ENCODE data around the gene LSMEM2.
"Not testable (repeated sequence)": the region's sequence is repeated elsewhere in the genome, so short reads cannot be mapped to it uniquely, and the experiment has no call there.

The LSMEM2 gene

DNA sequence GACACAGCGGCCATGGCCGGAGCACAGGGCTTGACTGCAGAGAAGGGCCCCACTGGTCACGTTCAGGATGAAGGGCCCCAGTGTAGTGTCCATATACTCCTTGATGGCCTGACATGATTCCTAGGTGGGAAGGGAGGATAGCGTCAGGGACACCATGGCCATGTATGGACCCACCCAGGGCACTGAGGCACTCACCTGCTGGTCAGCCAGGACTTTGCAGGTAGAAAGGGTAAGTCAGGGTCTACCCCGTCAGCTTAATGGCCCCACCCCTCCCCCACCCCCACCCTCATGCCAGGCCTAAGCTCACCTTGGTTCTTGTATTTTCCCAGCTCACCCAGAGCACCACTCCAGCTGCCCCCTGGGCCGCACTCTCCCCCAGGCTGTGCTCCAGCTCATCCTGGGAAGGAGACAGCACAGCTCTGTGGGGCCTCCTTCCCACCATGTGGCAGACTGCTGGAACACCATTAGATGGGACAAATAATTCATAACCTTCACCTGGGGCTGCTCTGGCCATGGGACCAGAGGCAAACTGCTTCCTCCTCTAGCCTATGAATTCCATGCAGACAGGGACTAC, 21.9 kb downstream of the LSMEM2 start:
- DNase-seq: no peak

DNA sequence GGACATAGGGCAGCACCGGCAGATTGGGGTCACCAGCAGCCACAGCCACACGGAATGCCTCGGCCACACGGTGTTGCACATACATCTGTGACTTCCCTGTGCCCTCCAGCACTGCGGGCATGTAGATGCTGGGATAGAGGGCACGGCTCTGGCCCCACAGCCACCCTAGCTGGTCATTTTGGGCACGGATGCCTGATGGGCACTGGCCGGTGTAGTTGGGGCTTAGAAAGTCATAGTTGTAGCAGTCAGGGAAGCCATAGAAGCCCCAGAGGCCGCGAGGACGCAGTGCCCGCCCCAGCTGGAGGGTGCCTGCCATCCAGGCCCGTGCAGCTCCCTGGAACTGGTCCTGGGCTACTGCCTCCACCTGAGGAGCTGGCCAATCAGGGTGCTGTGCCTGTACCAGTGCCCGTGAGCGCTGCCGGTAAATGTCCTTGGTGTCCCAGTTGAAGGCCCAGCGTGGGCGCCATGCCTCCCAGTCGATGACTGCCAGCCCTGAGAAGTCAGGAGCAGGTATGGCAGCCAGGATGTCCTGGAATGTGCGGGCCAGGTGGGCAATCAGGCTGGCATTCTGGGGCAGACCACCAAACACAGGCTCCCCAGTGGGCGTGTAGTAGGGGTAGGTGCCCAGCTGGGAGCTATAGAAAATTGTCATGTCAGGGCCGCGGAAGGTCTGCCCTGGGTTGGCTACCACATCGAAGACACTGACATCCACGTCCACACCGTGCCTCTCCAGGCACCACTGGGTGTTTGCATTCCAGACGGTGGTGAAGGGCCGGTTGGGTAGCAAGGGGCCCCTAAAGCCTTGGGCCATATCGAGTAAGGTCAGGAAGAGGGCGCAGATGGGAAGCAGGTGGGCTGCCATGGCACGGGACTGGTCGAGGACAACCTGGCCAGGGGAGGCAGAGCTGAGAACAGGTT, 23.5 kb downstream of the LSMEM2 start:
- no peak for DNase-seq

DNA sequence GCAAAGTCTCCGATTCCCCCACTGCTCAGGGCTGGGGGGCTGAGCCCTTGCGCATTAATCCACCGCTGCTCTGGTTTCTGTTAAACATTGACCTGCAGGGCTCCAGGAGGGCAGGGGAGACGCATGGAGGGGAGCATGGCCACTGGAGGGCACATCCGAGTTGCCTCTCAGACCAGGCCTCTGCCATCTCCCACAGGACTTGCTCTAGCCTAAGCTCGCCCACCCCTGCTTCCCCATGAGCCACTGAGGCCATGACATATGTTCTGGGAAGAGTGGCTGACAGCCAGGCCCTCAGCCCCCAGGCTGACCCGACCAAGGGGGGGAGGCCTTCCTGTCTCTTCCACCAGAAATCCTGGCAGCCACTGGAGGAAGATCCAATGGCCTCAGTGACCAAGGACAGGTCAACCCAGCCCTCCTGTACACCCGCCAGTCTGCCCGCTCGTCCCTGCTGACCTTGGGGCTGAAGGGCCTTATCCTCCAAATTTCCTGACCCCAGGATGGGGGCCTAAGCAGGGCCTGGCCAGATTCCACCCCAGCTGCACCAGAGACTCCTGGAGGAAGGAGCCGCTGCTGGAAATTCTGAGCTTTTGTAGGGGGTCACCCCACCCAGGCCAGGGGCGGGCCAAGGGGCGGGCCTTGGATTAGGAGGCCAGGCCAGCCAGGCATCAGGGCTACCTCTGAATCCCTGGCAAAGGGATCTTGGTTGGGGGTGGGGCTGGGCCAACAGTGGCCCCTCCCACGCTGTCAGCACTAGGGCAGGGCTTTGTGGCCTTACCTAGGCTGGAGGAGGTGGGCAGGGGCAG, 24.3 kb downstream of the LSMEM2 start, which contains the start of gene HYAL1:
TSS of gene HYAL1 (minus strand) at position 562 of the 803 bp plus-strand sequence. CDS start 618 bp downstream, outside the sequence.
- no peak for DNase-seq

DNA sequence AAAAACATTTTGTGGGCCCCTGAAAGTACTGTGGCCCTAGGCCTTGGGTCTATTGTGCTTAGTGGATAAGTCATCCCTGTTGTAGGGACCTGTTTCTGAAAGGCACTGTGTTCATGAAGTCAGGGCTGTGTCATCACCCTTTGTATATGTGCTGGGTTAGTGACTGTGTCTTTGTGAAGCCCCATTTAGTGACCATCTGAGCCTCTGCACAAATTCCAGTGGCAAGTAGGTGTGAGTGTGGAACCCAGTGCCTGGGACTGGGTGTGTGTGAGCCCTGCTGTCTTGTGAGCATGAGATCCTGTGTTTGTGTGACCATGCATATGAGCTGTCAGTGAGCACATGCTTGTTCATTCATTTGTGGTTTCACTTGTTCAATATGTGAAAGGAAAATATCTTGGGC, 25.7 kb downstream of the LSMEM2 start:
- no peak for DNase-seq

DNA sequence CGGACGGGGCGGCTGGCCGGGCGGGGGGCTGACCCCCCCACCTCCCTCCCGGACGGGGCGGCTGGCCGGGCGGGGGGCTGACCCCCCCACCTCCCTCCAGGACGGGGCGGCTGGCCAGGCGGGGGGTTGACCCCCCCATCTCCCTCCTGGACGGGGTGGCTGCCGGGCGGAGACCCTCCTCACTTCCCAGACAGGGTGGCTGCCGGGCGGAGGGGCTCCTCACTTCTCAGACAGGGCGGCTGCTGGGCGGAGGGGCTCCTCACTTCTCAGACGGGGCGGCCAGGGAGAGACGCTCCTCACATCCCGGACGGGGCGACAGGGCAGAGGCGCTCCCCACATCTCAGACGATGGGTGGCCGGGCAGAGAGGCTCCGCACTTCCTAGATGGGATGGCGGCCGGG, 33.2 kb downstream of the LSMEM2 start:
- DNase-seq: not testable (repeated sequence)

GRCh38 chr3:50314342-50314741, 35.5 kb downstream of the LSMEM2 start:
- no peak for DNase-seq

DNA sequence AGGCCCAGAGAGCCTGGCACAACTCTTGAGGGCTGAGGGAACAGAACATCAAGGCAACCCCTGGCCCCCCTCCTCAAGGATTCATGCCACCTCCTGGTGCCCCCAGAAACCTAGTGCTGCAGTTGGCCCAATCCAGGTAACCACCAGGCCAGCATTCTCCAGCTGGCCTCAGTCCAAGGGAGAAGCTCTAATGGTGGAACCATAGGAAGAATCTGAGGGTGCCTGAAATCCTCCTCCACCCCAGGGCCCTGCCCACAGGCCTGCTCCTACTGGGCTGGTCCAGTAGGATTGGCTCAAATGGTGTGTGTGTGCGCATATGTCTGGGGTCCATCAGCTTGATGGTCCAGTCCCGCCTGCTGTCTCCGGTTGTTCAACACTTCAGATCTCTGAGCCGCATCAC, 35.9 kb downstream of the LSMEM2 start:
- DNase-seq: no peak

GRCh38 chr3:50316657-50317242, 37.9 kb downstream of the LSMEM2 start:
- no peak for DNase-seq

- no peak for DNase-seq
Measured at GRCh38 chr3:50317300-50317699, 38.4 kb downstream of the LSMEM2 start.

GRCh38 chr3:50318163-50318562, 39.3 kb downstream of the LSMEM2 start:
- DNase-seq: no peak

- no peak for DNase-seq
Measured at GRCh38 chr3:50318615-50319014, 39.7 kb downstream of the LSMEM2 start.

DNA sequence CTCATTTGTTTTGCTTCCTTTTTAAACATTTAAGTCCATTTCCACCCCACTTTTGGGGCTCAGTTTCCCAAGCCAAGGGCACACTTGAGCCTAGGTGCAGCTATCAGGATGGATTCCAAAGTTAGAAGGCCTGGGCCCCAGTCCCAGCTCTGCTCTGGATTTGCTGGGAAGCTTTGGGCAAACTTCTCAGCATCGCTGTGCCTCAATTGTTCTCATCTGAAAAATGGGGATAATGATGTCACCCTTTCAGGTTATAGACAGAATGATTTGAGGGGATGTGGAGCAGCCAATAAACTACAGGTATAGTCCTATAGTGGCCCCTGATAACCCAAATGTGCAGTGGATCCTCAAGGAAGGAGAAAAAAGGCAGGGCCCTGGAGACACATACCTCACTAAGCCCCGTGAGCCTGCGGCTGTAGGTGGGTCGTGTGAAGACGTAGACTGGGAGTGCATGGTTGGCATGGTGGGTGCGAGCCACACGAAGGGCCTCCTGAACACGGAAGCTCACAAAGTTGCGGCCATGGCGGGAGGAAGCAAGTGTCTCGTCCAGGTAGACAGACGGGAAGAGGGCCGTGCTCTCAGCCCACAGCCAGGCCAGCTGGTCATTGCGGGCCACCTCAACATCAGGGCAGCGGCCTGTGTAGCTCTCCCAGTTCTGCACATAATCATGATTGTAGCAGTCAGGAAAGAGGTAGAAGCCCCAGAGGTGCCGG, 40.5 kb downstream of the LSMEM2 start:
- DNase-seq: no peak

- no peak for DNase-seq
Measured at GRCh38 chr3:50319894-50320625, 41.2 kb downstream of the LSMEM2 start.

GRCh38 chr3:50320853-50321335, 42.0 kb downstream of the LSMEM2 start:
- DNase-seq: peak; percentile 46

DNA sequence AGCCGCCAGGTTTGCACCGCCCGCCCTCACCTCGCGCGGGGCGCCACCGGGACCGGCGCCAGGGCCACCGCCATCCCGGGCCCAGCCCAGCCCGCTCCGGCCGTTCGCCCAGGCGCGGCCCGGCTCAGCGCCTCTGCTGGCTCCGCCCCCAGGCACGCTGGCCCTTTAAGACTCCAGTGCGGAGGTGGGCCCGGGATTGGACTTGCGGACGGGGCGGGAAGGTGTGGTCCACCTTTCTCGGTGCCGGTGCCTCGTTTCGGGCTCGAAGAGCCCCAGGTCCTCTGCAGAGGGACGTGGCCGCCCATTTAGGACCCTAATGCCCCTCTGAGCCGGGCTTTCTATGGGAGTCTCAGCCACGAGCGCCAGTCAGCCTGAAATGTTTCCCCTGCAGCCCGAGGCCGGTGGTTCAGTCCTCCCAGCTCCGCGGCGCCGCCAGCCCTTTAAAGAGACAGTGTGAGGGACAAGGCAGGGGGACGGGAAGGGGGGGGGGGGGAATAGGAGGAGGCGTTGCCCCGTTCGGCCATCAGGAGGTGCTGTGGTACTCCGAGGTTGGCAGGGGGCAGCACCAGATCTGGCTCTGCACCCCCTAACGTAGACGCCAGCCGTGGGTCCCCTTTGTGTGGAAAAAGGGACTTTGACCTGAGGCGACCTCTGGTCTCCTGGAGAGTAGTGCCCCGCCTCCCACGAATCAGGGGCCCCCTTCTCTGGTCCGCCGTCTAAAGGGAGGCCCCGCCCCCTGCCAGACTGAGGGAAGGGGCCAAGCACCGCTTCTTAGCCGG, 42.6 kb downstream of the LSMEM2 start:
- DNase-seq: peak; percentile 79

DNA sequence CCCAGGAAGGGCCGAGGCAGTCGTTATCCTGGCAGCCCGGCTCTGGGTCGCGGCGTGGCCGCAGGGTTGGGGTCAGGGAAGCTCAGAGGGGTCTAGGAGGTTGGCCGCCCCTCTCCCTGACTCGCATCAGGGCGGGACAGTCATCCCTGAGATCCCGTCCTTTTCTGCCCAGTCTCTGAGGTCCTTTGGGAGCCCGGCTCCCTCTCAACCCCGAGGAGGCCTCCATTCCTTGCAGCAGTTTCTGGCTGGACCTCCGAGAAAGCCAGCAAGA, 43.2 kb downstream of the LSMEM2 start:
- no peak for DNase-seq

DNA sequence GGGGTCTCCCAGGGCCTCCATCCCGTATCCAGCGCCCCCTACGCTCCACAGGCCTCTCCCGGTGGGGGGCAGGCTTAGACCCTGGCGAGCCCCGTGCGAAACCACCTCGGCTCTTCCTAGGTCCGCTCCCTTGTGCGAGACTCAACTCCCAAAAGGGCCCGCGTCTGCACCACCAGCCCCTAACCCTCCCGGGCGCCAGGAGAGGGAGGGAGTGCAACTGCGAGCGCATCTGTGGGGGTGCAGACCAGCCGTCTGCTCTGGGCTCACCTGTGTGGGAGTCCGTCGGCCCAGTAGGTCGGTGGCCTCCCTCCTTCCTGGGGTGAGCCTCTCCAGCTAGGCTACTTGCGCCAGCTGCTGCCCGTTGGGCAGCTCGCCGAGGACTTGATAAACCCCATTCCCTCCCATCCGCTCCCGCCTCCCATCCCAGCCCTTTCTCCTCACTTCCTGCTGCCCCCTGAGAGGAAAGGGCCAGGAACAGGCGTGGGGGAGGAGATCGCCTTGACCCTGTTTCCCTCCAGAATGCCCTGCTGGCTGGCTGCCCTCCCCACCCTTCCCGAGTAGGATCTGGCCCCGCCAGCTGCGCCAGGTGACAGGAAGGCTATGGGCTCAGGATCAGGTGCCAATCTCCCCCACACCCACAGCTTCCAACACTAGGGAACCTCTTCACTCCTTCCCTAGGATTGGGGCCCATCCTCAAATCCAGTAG, 43.7 kb downstream of the LSMEM2 start, which contains the start of gene HYAL2:
TSS of gene HYAL2 (minus strand) at position 360 of the 706 bp plus-strand sequence. CDS start 2,256 bp downstream, outside the sequence.
- DNase-seq: peak; percentile 51

GRCh38 chr3:50323092-50323600, 44.3 kb downstream of the LSMEM2 start:
- no peak for DNase-seq

DNA sequence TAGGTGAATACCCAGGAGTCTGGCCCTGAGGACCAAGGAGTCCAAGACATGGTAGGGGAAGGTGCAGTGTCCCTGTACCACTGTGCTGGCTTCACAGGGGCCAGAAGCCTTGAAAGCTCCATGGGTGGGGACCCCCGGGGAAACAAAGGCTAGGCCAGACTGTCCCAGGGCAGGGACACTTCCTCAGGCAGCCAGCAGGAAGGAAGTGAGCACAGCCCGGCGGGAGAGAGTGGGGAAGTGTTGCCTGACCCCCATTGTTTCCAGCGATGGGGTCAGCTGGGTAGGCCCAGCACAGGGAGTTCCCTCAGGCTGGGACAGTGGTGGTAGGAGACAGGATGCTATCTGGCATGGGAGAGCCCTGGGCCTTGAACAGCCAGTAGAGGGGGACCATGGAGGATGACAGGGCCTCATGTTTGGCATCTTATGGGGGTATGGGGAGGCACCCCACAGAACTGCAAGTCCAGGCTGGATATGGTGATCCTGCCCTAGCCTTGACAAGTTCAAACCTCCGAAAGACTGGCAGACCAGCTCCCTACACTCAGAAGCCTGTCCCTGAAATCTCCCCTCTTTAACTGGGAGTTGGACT, 44.8 kb downstream of the LSMEM2 start:
- no peak for DNase-seq
